HepG2 (cell line): ENCODE data around the gene OR1F1. TPM values are rescaled to one million over a fixed set of nuclear protein-coding genes. Genes with fewer than 3 reads are reported as not detected.
A peak's percentile ranks its signal among the peaks of the same experiment; 100 is the strongest.

Experiments
- ATAC-seq: fragments of 200-7000 bp; cut with Tn5 transposase; 3 replicates; pipeline ENCODE4 v1.9.1; 2020; ENCODE audit warnings: mild to moderate bottlenecking, moderate library complexity
- BruUV-seq: library from RNA; stranded (reverse); fragments of 400-500 nt; replicated peaks from 2 replicates; lab custom pipeline; 2021; lab: Mats Ljungman, UMichigan
- CTCF ChIA-PET: fragments of 300-600 bp; formaldehyde crosslinking; extraction: SDS; loops from one replicate; lab custom pipeline; 2021; ENCODE audit warnings: low total read pairs, inconsistent platforms, low intra/inter-chr PET ratio; lab: Yijun Ruan, JAX
- POLR2A ChIA-PET: fragments of 350-600 bp; sonication (Branson Sonifier 250); formaldehyde crosslinking; loops from one replicate; lab custom pipeline; 2020; ENCODE audit warnings: antibody characterized with exemption, inconsistent platforms; lab: Yijun Ruan, JAX
- DNase-seq: peaks from one replicate; pipeline ENCODE4 v3.0.0-alpha.2; 2015; ENCODE audit warnings: low spot score
- FAIRE-seq: peaks from 3 replicates; lab custom pipeline; 2011; peaks lifted over from hg19 to GRCh38; lab: Jason Lieb, UNC
- H2AFZ ChIP-seq: one replicate; pipeline ENCODE4 v1.6.1; 2011; ENCODE audit warnings: low read length, inconsistent platforms
- H3K27ac ChIP-seq: fragments of 300-600 bp; 3 replicates; pipeline ENCODE4 v1.8.0; 2011; ENCODE audit warnings: mixed run types, mild to moderate bottlenecking, mixed read lengths, low read length, inconsistent platforms; ENCODE audit not compliant: insufficient read depth; ENCODE audit errors: extremely low read length
- H3K27me3 ChIP-seq, 2 experiments: fragments of 200-600 bp in 1 of 2; 2 replicates in 1 of 2; 3 replicates in 1 of 2; pipeline versions ENCODE4 v1.6.0 to v1.8.0; 2011; ENCODE audit warnings: low read length in 2 of 2, mild to moderate bottlenecking in 2 of 2, moderate library complexity in 2 of 2, inconsistent platforms in 1 of 2; ENCODE audit not compliant: insufficient read depth in 2 of 2, control insufficient read depth in 1 of 2
- H3K36me3 ChIP-seq, 2 experiments: fragments of 200-600 bp in 1 of 2; replicated peaks in 1 of 2; 2 replicates in 1 of 2; 3 replicates in 1 of 2; pipeline versions ENCODE4 v1.5.1 to v1.8.0; 2011; ENCODE audit warnings: low read length in 2 of 2, inconsistent platforms in 1 of 2; ENCODE audit not compliant: insufficient read depth in 2 of 2, control insufficient read depth in 1 of 2
- H3K4me1 ChIP-seq: 2 replicates; pipeline ENCODE4 v1.5.1; 2012; ENCODE audit warnings: low read length, inconsistent platforms; ENCODE audit not compliant: insufficient read depth
- H3K4me2 ChIP-seq: 2 replicates; pipeline ENCODE4 v1.6.0; 2011; ENCODE audit warnings: low read depth, low read length, inconsistent platforms
- H3K4me3 ChIP-seq, 3 experiments: fragments of 200-600 bp in 1 of 3; sonication (generic), shearing (Covaris generic) in 1 of 3; replicated peaks in 1 of 3; 2 replicates each; pipeline ENCODE4 v1.5.1; 2011 to 2016; ENCODE audit warnings: low read length in 3 of 3, inconsistent platforms in 2 of 3, low read depth in 2 of 3, mild to moderate bottlenecking in 2 of 3, control low read depth in 1 of 3, mixed read lengths in 1 of 3; ENCODE audit not compliant: insufficient read depth in 1 of 3
- H3K79me2 ChIP-seq: one replicate; pipeline ENCODE4 v1.6.1; 2011; ENCODE audit warnings: low read length, inconsistent platforms; ENCODE audit not compliant: insufficient read depth
- H3K9ac ChIP-seq: 2 replicates; pipeline ENCODE4 v1.6.0; 2011; ENCODE audit warnings: mild to moderate bottlenecking, low read depth, low read length, inconsistent platforms; ENCODE audit not compliant: insufficient read depth
- H3K9me3 ChIP-seq: 2 replicates; pipeline ENCODE4 v1.5.1; 2012; ENCODE audit warnings: mild to moderate bottlenecking, low read length
- H4K20me1 ChIP-seq: 2 replicates; pipeline ENCODE4 v1.6.0; 2011; ENCODE audit warnings: inconsistent platforms, mild to moderate bottlenecking, low read length, moderate library complexity; ENCODE audit not compliant: insufficient read depth
- AKNA ChIP-seq: sonication (generic); formaldehyde crosslinking; IDR thresholded peaks from 2 replicates; pipeline ENCODE4 v1.4.0; 2020; ENCODE audit warnings: missing genetic modification reagents, borderline replicate concordance
- CEBPG ChIP-seq: IDR thresholded peaks from 2 replicates; pipeline ENCODE4 v1.6.1; 2016
- HNRNPL ChIP-seq: fragments of 200-400 bp; formaldehyde crosslinking; IDR thresholded peaks from 2 replicates; pipeline ENCODE4 v1.6.1; 2017; ENCODE audit warnings: mild to moderate bottlenecking, low read depth, low read length
- IKZF4 ChIP-seq: sonication (generic); formaldehyde crosslinking; IDR thresholded peaks from 2 replicates; pipeline ENCODE4 v1.5.1; 2020; ENCODE audit warnings: borderline replicate concordance, mild to moderate bottlenecking, low read depth, missing genetic modification reagents; ENCODE audit errors: not compliant biosample characterization
- LCORL ChIP-seq, 2 experiments: fragments of 450-650 bp in 1 of 2; sonication (generic) in 1 of 2; formaldehyde crosslinking in 1 of 2; IDR thresholded peaks; 2 replicates each; pipeline versions ENCODE4 v1.5.0 to v1.6.1; 2017 to 2020; ENCODE audit warnings: antibody characterized with exemption in 1 of 2, missing genetic modification reagents in 1 of 2
- MYPOP ChIP-seq: sonication (generic); formaldehyde crosslinking; IDR thresholded peaks from 2 replicates; pipeline ENCODE4 v1.8.1; 2023; ENCODE audit warnings: mild to moderate bottlenecking, moderate library complexity, missing genetic modification reagents
- POGZ ChIP-seq: sonication (generic); formaldehyde crosslinking; IDR thresholded peaks from 2 replicates; pipeline ENCODE4 v1.4.0; 2020; ENCODE audit warnings: mild to moderate bottlenecking, missing genetic modification reagents
- SCMH1 ChIP-seq: sonication (generic); formaldehyde crosslinking; IDR thresholded peaks from 2 replicates; pipeline ENCODE4 v1.9.0; 2021; ENCODE audit warnings: missing genetic modification reagents, mild to moderate bottlenecking, borderline replicate concordance
- STAT6 ChIP-seq: sonication (generic); formaldehyde crosslinking; IDR thresholded peaks from 2 replicates; pipeline ENCODE4 v1.4.0; 2020; ENCODE audit warnings: missing genetic modification reagents, mild to moderate bottlenecking, borderline replicate concordance
- TEAD3 ChIP-seq: optimal IDR thresholded peaks from 2 replicates; pipeline ENCODE3; 2016; ENCODE audit warnings: borderline replicate concordance
- ZBTB1 ChIP-seq: sonication (generic); formaldehyde crosslinking; IDR thresholded peaks from 2 replicates; pipeline ENCODE4 v1.4.0; 2020; ENCODE audit warnings: missing genetic modification reagents, borderline replicate concordance
- ZBTB38 ChIP-seq: sonication (generic); formaldehyde crosslinking; IDR thresholded peaks from 2 replicates; pipeline ENCODE4 v1.5.1; 2020; ENCODE audit warnings: mild to moderate bottlenecking, missing genetic modification reagents
- ZNF160 ChIP-seq: sonication (generic); formaldehyde crosslinking; IDR thresholded peaks from 2 replicates; pipeline ENCODE4 v1.8.0; 2022; ENCODE audit warnings: mild to moderate bottlenecking, inconsistent platforms, missing genetic modification reagents
- ZNF24 ChIP-seq: fragments of 450-650 bp; IDR thresholded peaks from 2 replicates; pipeline ENCODE4 v1.6.1; 2017; ENCODE audit warnings: antibody characterized with exemption, mild to moderate bottlenecking
- ZNF468 ChIP-seq: sonication (generic); formaldehyde crosslinking; IDR thresholded peaks from 2 replicates; pipeline ENCODE4 v1.8.0; 2022; ENCODE audit warnings: mild to moderate bottlenecking, moderate library complexity, missing genetic modification reagents
- ZNF546 ChIP-seq: sonication (generic); formaldehyde crosslinking; conservative IDR thresholded peaks from 2 replicates; pipeline ENCODE4 v1.8.1; 2023; ENCODE audit warnings: mild to moderate bottlenecking, missing genetic modification reagents
- ZNF775 ChIP-seq: sonication (generic); formaldehyde crosslinking; IDR thresholded peaks from 2 replicates; pipeline ENCODE4 v1.4.0; 2020; ENCODE audit warnings: missing genetic modification reagents, mild to moderate bottlenecking, moderate library complexity, borderline replicate concordance
- WGBS: methylation state at CpG from one replicate; pipeline ENCODE4 v1.1.6; 2017; ENCODE audit warnings: low lambda C conversion rate; 5-methylcytosine and 5-hydroxymethylcytosine counted together
- in situ Hi-C: cut with HindIII; loops from 2 replicates; pipeline ENCODE4 v1.10.0; 2017; ENCODE audit warnings: low pct_unique_long_range_greater_than_20kb; ENCODE audit not compliant: extremely low pct_ligation_motif_present
- intact Hi-C: fragments of 100-400 bp; cut with micrococcal nuclease; formaldehyde crosslinking; loops from one replicate; pipeline ENCODE4 v1.10.0; 2022; ENCODE audit not compliant: unreplicated experiment
- polyA plus RNA-seq, 8 experiments: library from polyadenylated mRNA; depleted of rRNA in 3 of 8; stranded (reverse) in 7 of 8; unstranded in 1 of 8; fragments of >200 nt; fragmentation: Illumina TruSeq in 4 of 8; extraction: Trizol in 4 of 8; gene quantifications; 2 replicates each; pipeline versions ENCODE4 v1.2.1 to v1.2.3, GENCODE V29; 2011 to 2016; ENCODE audit warnings: low read depth in 4 of 8, missing spikeins in 1 of 8, mixed read lengths in 1 of 8; ENCODE audit not compliant: insufficient read depth in 1 of 8
- total RNA-seq, 5 experiments: library from RNA; depleted of rRNA; stranded (reverse); fragments of >200 nt; fragmentation: Illumina TruSeq; extraction: Trizol; gene quantifications; 2 replicates each; pipeline ENCODE4 v1.2.3, GENCODE V29; 2016; ENCODE audit warnings: low read depth in 1 of 5

Gene OR1F1
- total and polyA plus RNA-seq, 2 of the 13 experiments (the other 11 are each of a cell fraction or from before 2014, with no cell fraction given), result 0.90 TPM; not detected in 1

GRCh38 chr16:3220839-3221238 lies 32.8 kb downstream of the OR1F1 start:
- ChIA-PET POLR2A (no interaction called here), CTCF (no interaction called here)
- H3K79me2 ChIP-seq, result no peaks in the 10 kb centered on the region
- no peak overlapping the region for H2AFZ ChIP-seq
- peaks cover 4 to 6% of the 10 kb centered on the region in 2 experiments; a peak in 2 of 5 replicates for H3K27me3 ChIP-seq
- peaks cover 33% of the 10 kb centered on the region for H3K4me1 ChIP-seq
- no peaks in the 10 kb centered on the region for H3K9me3 ChIP-seq
- DNase-seq (peak; percentile 50), FAIRE-seq (no peak), ATAC-seq (peak; percentile 65)
- H3K27ac ChIP-seq, result peak overlapping the region; percentile 52
- intact Hi-C loops (no loop called here), in situ Hi-C loops (no loop called here)
- 49% methylated on average over 10 of the region's 10 CpGs for WGBS
- no TSS peak for BruUV-seq
- no peaks in the 10 kb centered on the region for H4K20me1 ChIP-seq
- H3K36me3 ChIP-seq, result peaks cover 6 to 19% of the 10 kb centered on the region in 2 experiments
- H3K4me3 ChIP-seq, result no peak overlapping the region
- H3K4me2 ChIP-seq, result no peak overlapping the region
- no peak overlapping the region for H3K9ac ChIP-seq
- TF ChIP-seq POGZ (no peak), STAT6 (CRISPR knock-in tag) (no peak), TEAD3 (CRISPR knock-in tag) (no peak), LCORL (IDR thresholded peaks at IDR 0.05) (no peak), LCORL (CRISPR knock-in tag; IDR thresholded peaks at IDR 0.05) (0 out of 2 replicates have a peak, but pooled peaks have one; percentile 20), ZNF24 (no peak), ZNF160 (CRISPR knock-in tag) (peak; percentile 89), IKZF4 (CRISPR knock-in tag) (no peak), ZBTB1 (CRISPR knock-in tag) (no peak), HNRNPL (no peak), ZNF468 (CRISPR knock-in tag) (no peak), AKNA (no peak), SCMH1 (no peak), MYPOP (CRISPR knock-in tag) (no peak), CEBPG (CRISPR knock-in tag) (peak; percentile 48), ZNF775 (CRISPR knock-in tag) (no peak), ZNF546 (CRISPR knock-in tag) (no peak), ZBTB38 (CRISPR knock-in tag) (0 out of 2 replicates have a peak, but pooled peaks have one; percentile 15)
